ENCODE data around the gene CDH9.
"Not testable (repeated sequence)": the region's sequence is repeated elsewhere in the genome, so short reads cannot be mapped to it uniquely, and the experiment has no call there.

Gene CDH9

GRCh38 chr5:26948921-26949320 is 89.5 kb downstream of the CDH9 start:
- in situ Hi-C loops (cut with MboI; ENCODE audit: low sequenced_read_pairs), result no loop called here

GRCh38 chr5:26945901-26946300 is 92.5 kb downstream of the CDH9 start:
- in situ Hi-C loops (cut with MboI; ENCODE audit: low sequenced_read_pairs), result no loop called here

- in situ Hi-C loops (cut with MboI; ENCODE audit: low sequenced_read_pairs), result no loop called here
Measured at GRCh38 chr5:26942481-26942880, 95.9 kb downstream of the CDH9 start.

GRCh38 chr5:26940994-26941393 is 97.4 kb downstream of the CDH9 start:
- in situ Hi-C loops (cut with MboI; ENCODE audit: low sequenced_read_pairs), result no loop called here

DNA sequence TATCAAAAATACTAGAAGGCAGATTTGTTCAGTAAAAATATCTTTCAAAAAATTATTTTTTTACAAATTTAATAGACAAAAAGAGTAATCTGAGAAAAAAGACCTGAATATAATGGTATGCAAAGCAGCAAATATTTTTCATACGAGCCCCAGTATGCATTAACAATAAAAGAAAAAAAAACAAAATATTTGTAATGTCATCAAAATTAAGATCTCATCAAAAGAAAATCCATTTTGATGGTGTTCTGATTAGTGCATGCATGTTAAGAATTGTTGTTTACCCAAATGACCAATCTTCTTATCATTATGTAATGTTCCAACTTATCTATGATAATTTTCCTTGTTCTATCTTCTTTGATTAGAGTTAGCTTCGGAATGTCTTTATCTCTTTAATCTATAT is 106.1 kb downstream of the CDH9 start:
- in situ Hi-C loops (cut with MboI; ENCODE audit: low sequenced_read_pairs), result no loop called here

GRCh38 chr5:26921439-26921838 is 116.9 kb downstream of the CDH9 start:
- in situ Hi-C loops (cut with MboI; ENCODE audit: low sequenced_read_pairs), result no loop called here

GRCh38 chr5:26903469-26903868 is 134.9 kb downstream of the CDH9 start:
- in situ Hi-C loops (cut with MboI; ENCODE audit: low sequenced_read_pairs), result no loop called here

- in situ Hi-C loops (cut with MboI; ENCODE audit: low sequenced_read_pairs), result no loop called here
Measured at GRCh38 chr5:26894719-26895263, 143.6 kb downstream of the CDH9 start.

DNA sequence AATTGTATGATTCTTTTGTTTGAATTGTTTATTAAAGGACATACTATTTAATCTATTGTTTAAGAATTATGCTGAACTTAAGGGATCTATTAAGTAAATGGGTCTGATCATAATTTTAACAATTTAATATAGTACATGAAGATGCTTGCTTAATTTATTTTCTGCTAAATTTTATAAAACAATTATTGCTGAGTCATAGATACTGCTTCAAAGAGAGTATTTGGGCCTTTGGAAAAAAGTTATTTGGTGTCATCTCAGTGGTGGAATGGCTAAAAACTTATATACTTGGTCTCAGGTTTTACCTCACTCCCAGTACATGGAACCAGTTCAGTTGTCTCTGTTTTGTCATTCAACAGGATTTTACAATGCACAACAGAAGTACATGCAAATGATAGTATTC is 145.3 kb downstream of the CDH9 start:
- in situ Hi-C loops (cut with MboI; ENCODE audit: low sequenced_read_pairs), result no loop called here

DNA sequence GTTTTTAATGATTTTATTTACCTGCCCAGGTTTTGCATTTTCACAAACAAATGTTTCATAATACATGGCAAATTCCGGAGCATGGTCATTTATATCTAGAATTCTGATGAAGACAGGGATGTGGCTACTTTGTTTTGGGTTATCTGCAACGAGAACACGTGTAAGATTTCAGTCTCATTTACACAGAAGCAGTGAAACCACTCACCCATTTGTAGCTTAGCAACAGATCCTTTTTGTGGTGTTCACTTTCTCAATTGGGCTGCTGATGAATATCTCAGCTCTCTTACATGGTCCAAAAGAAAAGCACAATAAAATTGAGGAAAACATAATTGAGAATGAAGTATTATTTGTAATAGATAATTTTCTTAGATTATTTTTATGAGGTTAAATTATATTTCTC is 148.6 kb downstream of the CDH9 start:
- in situ Hi-C loops (cut with MboI; ENCODE audit: low sequenced_read_pairs), result no loop called here

GRCh38 chr5:26884481-26884880 is 153.9 kb downstream of the CDH9 start:
- in situ Hi-C loops (cut with MboI; ENCODE audit: low sequenced_read_pairs), result no loop called here

GRCh38 chr5:26883375-26883774 is 155.0 kb downstream of the CDH9 start:
- in situ Hi-C loops (cut with MboI; ENCODE audit: low sequenced_read_pairs), result no loop called here

GRCh38 chr5:26881901-26882300 is 156.5 kb downstream of the CDH9 start:
- in situ Hi-C loops (cut with MboI; ENCODE audit: low sequenced_read_pairs), result no loop called here

DNA sequence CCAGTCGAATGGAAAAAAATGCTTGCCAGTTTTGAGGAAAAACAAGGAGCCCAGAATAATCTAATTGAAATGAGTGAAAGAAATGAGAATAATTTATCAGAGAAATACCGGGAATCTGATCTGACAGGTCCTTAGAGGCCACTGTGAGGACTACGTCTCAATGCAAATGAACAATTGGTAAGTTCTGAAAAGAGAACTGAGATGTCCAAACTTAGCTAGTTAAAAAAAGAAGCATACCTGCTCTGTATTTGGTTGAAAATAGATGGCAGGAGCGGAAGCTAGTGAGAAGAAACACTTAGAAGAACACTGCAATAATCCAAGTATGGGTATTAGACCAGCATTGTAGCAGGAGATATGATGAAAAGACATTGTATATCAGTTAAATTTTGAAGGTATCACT is 161.2 kb downstream of the CDH9 start:
- in situ Hi-C loops (cut with MboI; ENCODE audit: low sequenced_read_pairs), result no loop called here

DNA sequence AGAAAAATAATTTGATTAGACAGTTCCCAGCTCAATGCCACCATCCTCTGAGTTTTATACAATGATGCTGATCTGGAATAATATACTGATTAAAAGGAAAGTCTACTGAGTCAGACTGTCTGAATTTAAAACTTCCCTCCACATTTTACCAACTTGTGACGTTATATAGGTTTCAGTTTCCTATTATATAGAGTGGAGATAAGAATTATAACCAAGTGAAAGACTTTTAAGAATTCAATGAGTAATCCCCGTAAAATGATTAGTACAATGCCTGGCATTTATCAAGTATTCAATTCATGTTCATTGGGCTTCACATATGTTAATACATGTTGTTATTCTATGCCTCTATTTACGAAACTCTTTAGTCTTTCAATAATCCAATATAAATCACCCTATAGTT is 166.0 kb downstream of the CDH9 start:
- in situ Hi-C loops (cut with MboI; ENCODE audit: low sequenced_read_pairs), result no loop called here

GRCh38 chr5:26869781-26870180 is 168.6 kb downstream of the CDH9 start:
- in situ Hi-C loops (cut with MboI; ENCODE audit: low sequenced_read_pairs), result no loop called here

GRCh38 chr5:26868504-26868903 is 169.9 kb downstream of the CDH9 start:
- in situ Hi-C loops (cut with MboI; ENCODE audit: low sequenced_read_pairs), result no loop called here

- in situ Hi-C loops (cut with MboI; ENCODE audit: low sequenced_read_pairs), result no loop called here
Measured at GRCh38 chr5:26864061-26864460, 174.3 kb downstream of the CDH9 start.

DNA sequence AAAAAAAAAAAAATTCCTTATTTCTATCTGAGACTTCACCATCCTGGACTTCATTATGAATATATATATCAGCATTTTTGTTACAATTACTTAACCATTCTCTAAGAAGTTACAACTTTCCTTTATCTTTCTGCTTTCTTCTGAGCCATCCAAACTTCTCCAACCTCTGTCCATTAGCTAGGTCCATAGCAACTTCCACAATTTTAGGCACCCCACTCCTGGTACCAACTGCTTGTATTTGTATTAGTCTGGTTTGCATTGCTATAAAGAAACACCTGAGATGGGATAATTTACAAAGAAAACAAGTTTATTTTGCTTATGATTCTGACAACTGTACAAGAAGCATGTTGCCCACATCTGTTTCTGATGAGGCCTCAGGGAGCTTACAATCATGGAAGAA is 182.1 kb downstream of the CDH9 start:
- in situ Hi-C loops (cut with MboI; ENCODE audit: low sequenced_read_pairs), result no loop called here

- in situ Hi-C loops (cut with MboI; ENCODE audit: low sequenced_read_pairs), result not testable (repeated sequence)
Measured at GRCh38 chr5:26852450-26852849, 185.9 kb downstream of the CDH9 start.

- in situ Hi-C loops (cut with MboI; ENCODE audit: low sequenced_read_pairs), result no loop called here
Measured at GRCh38 chr5:26847041-26847736, 191.2 kb downstream of the CDH9 start.

GRCh38 chr5:26843677-26844076 is 194.7 kb downstream of the CDH9 start:
- in situ Hi-C loops (cut with MboI; ENCODE audit: low sequenced_read_pairs), result no loop called here

DNA sequence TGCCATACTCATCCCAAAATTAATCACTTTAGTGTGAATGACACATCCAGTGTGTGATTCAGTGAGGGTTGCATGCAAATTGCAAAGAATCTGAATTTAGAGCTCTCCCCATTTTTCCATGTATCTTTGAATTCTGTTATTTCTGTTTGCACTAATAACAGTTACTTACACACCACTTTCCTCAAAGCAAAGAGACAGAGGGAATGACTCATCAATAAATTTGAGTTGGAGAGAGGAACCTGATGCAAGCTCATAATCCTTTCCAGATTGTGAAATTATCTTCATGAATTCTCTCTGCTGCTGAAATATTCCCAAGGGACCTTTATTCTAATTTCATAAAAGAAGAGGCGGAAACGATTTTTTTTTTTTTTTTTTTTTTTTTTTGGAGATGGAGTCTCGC is 204.8 kb downstream of the CDH9 start:
- in situ Hi-C loops (cut with MboI; ENCODE audit: low sequenced_read_pairs), result no loop called here

All from HL-60/S4 (cell line).